H1 (cell line): ENCODE results near the gene PSPC1. TPM values are rescaled to one million over a fixed set of nuclear protein-coding genes. Genes with fewer than 3 reads are reported as not detected.

Experiments
- ASH2L ChIP-seq: fragments of 200-600, 300-600 bp; sonication (generic); IDR thresholded peaks from one replicate; pipeline ENCODE4 v1.7.1; 2017; ENCODE audit warnings: low read length
- CBX8 ChIP-seq: fragments of 300-800, 300-1000 bp; sonication (generic); IDR thresholded peaks from 2 replicates; pipeline ENCODE4 v1.7.1; 2016; ENCODE audit warnings: low read depth, low read length, borderline replicate concordance
- CREB1 ChIP-seq: IDR thresholded peaks from 2 replicates; pipeline ENCODE4 v1.6.1; 2012; ENCODE audit warnings: inconsistent platforms
- KDM4A ChIP-seq: IDR thresholded peaks from one replicate; pipeline ENCODE4 v1.7.1; 2012; ENCODE audit warnings: low read depth, mild to moderate bottlenecking, moderate library complexity, low read length, inconsistent platforms; ENCODE audit not compliant: severe bottlenecking
- SIRT6 ChIP-seq: IDR thresholded peaks from one replicate; pipeline ENCODE4 v1.7.1; 2012; ENCODE audit warnings: low read length, inconsistent platforms
- TBP ChIP-seq: IDR thresholded peaks from 2 replicates; pipeline ENCODE4 v1.6.1; 2011; ENCODE audit warnings: low read depth, low read length, improper control_type of control experiment
- polyA plus RNA-seq, 7 experiments: library from polyadenylated mRNA; depleted of rRNA in 3 of 7; stranded (reverse) in 5 of 7; unstranded in 2 of 7; fragments of >200 nt in 5 of 7; fragments of 200-250 nt in 2 of 7; gene quantifications; 1 replicate in 5 of 7; 2 replicates in 1 of 7; 4 replicates in 1 of 7; pipeline versions ENCODE4 v1.2.1 to v1.2.3, GENCODE V29; 2011 to 2013; ENCODE audit warnings: missing spikeins in 2 of 7, mixed read lengths in 2 of 7
- total RNA-seq: library from RNA; stranded (reverse); fragmentation: NEBNext Ultra II Directional; extraction: Animal tissue kit (Norgen Biotek cat#: 25700); gene quantifications from 2 replicates; pipeline ENCODE4 v1.2.1, GENCODE V29; 2021

Gene PSPC1
- total and polyA plus RNA-seq, 2 of the 8 experiments (the other 6 are each of a cell fraction or from before 2014, with no cell fraction given), result 53.4 to 97.4 TPM

DNA sequence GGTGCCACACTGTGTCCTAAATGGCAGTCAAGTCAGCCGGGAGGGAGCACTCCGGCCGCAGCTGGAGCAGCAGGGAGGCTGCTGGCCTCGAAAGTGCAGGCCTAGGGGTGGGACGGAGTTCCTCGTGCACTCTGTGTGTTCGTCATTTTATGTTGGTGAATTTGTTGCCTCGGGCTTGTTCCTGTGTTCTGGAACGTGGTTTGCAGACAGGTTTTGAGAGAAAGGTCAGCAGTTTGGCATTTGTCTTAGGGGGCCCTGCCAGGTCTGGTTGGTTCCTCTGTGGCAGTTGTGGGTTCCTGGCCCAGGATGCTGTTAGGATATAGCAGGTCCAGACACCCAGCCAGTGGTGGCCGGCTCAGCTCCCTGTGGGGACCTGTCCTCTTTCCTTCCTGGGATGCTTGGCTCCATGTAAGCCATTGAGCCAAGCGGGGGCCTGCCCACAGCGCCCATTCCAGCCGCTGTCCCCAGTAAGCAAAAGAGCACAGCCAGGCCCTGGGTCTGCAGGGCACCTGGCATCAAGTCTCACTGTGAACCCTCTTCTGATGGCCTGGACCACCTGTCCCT lies 119.2 kb downstream of the PSPC1 start (continued):
- TF ChIP-seq KDM4A, result no peak
- TF ChIP-seq ASH2L, result no peak
- TF ChIP-seq SIRT6, result no peak
- no peak for TF ChIP-seq TBP
- no peak for TF ChIP-seq CBX8
- no peak for TF ChIP-seq CREB1
